Measurements from ENCODE around the gene MCRIP1.

Gene MCRIP1

GRCh38 chr17:81833160-81833920, at the start of gene MCRIP1:
Gene MCRIP1, minus strand, starts transcription at chr17:81833291. Its CDS starts 8,785 bp downstream, at chr17:81824506.
- peak; percentile 92 for DNase-seq

- DNase-seq, result no peak
Measured at GRCh38 chr17:81879121-81879520, 46.0 kb upstream of the MCRIP1 start.

- peak; percentile 13 for DNase-seq
Measured at GRCh38 chr17:81878294-81878693, 45.2 kb upstream of the MCRIP1 start.

- DNase-seq, result no peak
Measured at GRCh38 chr17:81877569-81877968, 44.5 kb upstream of the MCRIP1 start.

GRCh38 chr17:81871387-81872230, 38.5 kb upstream of the MCRIP1 start:
- DNase-seq, result peak; percentile 83

GRCh38 chr17:81870981-81871386, 37.9 kb upstream of the MCRIP1 start, which contains the start of gene ARHGDIA:
Gene ARHGDIA, minus strand, starts transcription at chr17:81871337. Its CDS starts 1,407 bp downstream, at chr17:81869930.
- DNase-seq, result no peak

- DNase-seq, result peak; percentile 52
Measured at GRCh38 chr17:81870131-81870980, 37.3 kb upstream of the MCRIP1 start.

- peak; percentile 26 for DNase-seq
Measured at GRCh38 chr17:81869221-81870130, 36.4 kb upstream of the MCRIP1 start.

- peak; percentile 85 for DNase-seq
Measured at GRCh38 chr17:81868674-81869220, 35.7 kb upstream of the MCRIP1 start.

- peak; percentile 21 for DNase-seq
Measured at GRCh38 chr17:81867991-81868673, 35.0 kb upstream of the MCRIP1 start.

- DNase-seq, result peak; percentile 66
Measured at GRCh38 chr17:81867170-81867990, 34.3 kb upstream of the MCRIP1 start.

GRCh38 chr17:81866440-81867169, 33.5 kb upstream of the MCRIP1 start:
- peak; percentile 19 for DNase-seq

- no peak for DNase-seq
Measured at GRCh38 chr17:81865733-81866439, 32.8 kb upstream of the MCRIP1 start.

GRCh38 chr17:81865358-81865732, 32.3 kb upstream of the MCRIP1 start:
- DNase-seq, result no peak

GRCh38 chr17:81863833-81864768, 31.0 kb upstream of the MCRIP1 start:
- DNase-seq, result no peak

GRCh38 chr17:81863123-81863675, 30.1 kb upstream of the MCRIP1 start:
- DNase-seq, result no peak
